Measurements from ENCODE around the gene HMCES.
A peak's percentile ranks its signal among the peaks of the same experiment; 100 is the strongest.

DNA sequence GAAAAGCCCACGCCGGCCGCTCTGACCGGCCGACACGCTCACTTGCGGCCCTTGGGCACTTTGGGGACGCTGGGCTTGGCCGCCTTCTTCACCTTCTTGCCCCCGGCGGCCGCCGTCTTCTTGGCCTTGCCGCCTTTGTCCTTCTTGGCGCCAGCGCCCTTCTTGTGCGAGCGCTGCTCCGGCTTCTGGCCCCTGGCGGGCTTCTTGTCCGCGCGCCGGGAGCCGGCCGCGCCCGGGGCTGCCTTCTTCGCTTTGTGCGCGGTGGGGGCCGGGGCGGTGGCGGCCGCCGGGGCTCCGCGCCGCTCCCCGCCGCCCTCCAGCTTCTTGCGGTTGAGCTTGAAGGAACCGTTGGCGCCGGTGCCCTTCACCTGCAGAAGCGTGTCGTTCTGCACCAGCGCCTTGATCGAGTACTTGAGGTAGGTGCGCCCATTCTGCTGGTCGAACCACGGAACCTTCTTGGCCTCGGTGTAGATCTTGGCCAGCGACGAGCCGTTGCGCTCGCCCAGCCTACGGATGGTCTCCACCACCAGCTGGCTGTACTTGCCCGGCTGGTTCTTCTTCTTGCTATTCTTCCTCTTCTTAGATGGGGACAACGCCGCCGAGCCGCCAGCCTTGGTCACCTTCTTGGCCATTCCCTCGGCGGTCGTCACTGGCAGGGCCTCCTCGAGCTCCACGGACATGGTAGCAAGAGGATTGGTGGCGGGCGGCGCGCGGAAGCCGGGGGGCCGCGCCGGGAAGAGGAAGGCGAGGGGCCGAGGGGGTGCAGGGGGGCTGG lies 36.7 kb downstream of the HMCES start:
- no peak for TF ChIP-seq CTCF (tag by site-specific recombination; IDR thresholded peaks at IDR 0.05)
- TF ChIP-seq, protein P1, sequence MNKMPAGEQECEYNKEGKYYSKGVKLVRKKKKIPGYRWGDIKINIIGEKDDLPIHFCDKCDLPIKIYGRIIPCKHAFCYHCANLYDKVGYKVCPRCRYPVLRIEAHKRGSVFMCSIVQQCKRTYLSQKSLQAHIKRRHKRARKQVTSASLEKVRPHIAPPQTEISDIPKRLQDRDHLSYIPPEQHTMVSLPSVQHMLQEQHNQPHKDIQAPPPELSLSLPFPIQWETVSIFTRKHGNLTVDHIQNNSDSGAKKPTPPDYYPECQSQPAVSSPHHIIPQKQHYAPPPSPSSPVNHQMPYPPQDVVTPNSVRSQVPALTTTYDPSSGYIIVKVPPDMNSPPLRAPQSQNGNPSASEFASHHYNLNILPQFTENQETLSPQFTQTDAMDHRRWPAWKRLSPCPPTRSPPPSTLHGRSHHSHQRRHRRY (tag by site-specific recombination; IDR thresholded peaks at IDR 0.05) = 0 out of 2 replicates have a peak, but pooled peaks have one; percentile 76
